GM10248 (cell line): Measurements from ENCODE around the gene EMILIN2.

Source experiments
- CTCF ChIA-PET: fragments of 300-600 bp; sonication (Branson Sonifier 250); formaldehyde crosslinking; extraction: SDS; loops from one replicate; lab custom pipeline; 2021; ENCODE audit warnings: antibody characterized with exemption; lab: Yijun Ruan, JAX
- POLR2A ChIA-PET: fragments of 350-650 bp; sonication (Branson Sonifier 250); formaldehyde crosslinking; extraction: SDS; loops from one replicate; lab custom pipeline; 2020; ENCODE audit warnings: antibody characterized with exemption; lab: Yijun Ruan, JAX
- DNase-seq: peaks from one replicate; pipeline ENCODE4 v3.0.0; 2012; ENCODE audit errors: extremely low spot score
- TF ChIP-seq, protein P1 (sequence below): IDR thresholded peaks from 2 replicates; pipeline ENCODE4 v1.5.1; 2012; ENCODE audit warnings: mild to moderate bottlenecking, low read depth; ENCODE audit errors: extremely low read depth, missing control alignments, control extremely low read depth

EMILIN2 gene

DNA sequence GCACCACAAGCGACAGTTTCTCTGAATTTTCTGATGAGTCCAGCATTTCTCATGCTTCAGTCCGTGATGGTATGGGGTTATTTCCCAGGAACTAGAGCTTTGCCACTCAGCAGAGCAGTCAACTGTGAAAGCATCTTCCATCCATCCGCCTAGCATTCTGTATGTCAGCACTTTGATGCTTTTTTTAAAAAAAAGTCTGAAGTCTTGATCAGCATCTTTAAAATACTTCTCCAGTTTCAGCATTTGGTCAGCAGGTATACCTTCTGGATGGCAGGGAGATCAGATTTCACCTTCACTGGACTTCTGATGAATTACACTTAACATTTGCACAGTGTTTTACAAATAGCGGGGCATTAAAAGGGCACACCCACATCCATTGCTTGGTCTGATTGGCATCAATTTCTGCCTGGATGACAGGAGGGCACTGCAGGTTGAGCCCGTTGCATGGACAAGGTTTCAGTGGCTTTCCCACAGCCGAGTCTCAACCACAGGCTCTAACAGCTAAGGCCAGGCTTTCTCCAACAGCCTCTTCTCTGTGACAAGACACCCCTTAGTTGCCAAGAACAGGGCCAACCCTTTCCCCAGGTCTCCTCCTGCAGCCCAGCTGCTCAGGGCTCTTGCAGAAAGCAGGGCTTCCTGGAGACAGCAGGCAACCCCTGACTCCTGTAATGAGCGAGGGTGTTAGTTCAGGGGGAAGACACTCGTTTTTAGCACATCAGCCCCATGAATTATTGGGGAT, 54.0 kb downstream of the EMILIN2 start:
- CTCF ChIA-PET, result interaction anchor here (1.2 kb wide), 1 partner anchor 8 kb away, joined by 3 read pairs; no protein-coding TSS in a partner anchor
- POLR2A ChIA-PET, result no interaction called here
- DNase-seq, result no peak
- TF ChIP-seq, protein P1, sequence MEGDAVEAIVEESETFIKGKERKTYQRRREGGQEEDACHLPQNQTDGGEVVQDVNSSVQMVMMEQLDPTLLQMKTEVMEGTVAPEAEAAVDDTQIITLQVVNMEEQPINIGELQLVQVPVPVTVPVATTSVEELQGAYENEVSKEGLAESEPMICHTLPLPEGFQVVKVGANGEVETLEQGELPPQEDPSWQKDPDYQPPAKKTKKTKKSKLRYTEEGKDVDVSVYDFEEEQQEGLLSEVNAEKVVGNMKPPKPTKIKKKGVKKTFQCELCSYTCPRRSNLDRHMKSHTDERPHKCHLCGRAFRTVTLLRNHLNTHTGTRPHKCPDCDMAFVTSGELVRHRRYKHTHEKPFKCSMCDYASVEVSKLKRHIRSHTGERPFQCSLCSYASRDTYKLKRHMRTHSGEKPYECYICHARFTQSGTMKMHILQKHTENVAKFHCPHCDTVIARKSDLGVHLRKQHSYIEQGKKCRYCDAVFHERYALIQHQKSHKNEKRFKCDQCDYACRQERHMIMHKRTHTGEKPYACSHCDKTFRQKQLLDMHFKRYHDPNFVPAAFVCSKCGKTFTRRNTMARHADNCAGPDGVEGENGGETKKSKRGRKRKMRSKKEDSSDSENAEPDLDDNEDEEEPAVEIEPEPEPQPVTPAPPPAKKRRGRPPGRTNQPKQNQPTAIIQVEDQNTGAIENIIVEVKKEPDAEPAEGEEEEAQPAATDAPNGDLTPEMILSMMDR, result no peak

DNA sequence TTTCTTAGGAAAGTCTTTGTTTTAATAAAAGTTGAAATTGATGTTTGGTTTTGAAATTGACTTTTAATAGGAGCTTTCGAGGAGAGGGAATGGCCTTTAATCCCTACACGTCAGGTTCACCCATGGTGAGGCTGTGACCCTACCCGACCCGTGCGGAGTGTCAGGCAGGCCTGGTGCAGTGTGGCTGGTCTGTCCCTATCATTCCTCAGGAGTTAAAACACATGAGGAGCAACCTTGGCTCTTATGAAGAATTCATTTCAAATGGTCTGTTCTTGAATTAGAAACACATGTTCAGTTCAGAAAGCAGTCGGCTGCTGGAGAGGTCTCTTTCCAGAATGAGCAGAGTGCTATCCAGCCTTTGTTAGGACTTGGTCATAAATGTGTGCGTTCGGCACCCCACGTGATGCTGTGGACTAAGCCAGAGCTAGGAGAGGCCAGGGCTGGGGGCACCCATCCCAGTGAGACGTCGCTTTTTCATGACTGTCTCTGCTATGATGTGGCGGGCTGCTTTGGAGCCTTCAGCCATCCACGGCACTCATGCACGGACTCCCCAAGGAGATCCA, 54.7 kb downstream of the EMILIN2 start:
- TF ChIP-seq, protein P1, result no peak
- POLR2A ChIA-PET, result no interaction called here
- CTCF ChIA-PET, result no interaction called here
- no peak for DNase-seq

DNA sequence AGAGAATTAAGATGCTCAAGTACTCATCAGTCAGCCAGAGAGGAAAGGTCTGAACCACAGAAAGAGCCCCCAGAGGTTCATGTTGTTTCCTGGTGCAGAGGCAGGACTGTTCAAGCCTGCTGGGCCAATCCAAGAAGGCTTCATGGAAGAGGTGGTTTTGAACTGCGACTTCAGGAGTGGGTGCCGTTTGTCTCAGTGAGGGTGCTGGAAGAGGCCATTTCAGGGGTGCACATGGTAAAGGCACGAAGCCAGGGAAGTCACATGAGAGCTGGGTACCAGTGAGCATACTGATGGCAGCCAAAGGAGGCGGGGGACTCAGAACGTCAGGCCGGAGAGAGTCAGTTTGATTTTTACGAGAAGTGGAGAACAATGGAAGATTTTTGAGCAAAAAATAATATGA, 55.5 kb downstream of the EMILIN2 start:
- CTCF ChIA-PET, result interaction anchor here (1.5 kb wide), 1 partner anchor 282 kb away, joined by 3 read pairs; no protein-coding TSS in a partner anchor
- DNase-seq, result no peak
- TF ChIP-seq, protein P1, result no peak
- POLR2A ChIA-PET, result interaction anchor here (0.5 kb wide), 1 partner anchor 11 kb away, joined by 3 read pairs; no protein-coding TSS in a partner anchor

DNA sequence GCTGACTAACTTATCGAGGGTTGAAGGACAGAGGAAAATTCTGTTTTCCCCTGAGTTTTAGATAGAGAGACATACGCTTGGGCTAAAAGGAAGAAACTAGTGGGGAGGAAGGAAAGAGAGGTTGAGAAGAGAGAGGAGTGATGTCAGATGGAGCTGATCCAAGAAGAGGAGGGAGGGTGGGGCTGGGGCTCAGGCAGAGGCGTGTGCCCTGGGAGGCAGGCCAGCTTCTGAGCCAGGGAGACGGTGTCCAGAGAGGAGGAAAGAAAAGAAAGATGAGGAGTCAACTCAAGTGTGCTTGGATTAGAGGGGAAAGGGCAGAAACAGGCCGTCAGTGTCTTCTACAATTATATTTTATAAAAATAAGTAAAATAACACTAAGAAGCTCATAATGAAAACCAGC, 56.2 kb downstream of the EMILIN2 start:
- TF ChIP-seq, protein P1, result no peak
- DNase-seq, result no peak
- POLR2A ChIA-PET, result interaction anchor here (0.5 kb wide), 1 partner anchor 12 kb away, joined by 3 read pairs; no protein-coding TSS in a partner anchor
- CTCF ChIA-PET, result interaction anchor here (1.5 kb wide), 1 partner anchor 282 kb away, joined by 3 read pairs; no protein-coding TSS in a partner anchor

DNA sequence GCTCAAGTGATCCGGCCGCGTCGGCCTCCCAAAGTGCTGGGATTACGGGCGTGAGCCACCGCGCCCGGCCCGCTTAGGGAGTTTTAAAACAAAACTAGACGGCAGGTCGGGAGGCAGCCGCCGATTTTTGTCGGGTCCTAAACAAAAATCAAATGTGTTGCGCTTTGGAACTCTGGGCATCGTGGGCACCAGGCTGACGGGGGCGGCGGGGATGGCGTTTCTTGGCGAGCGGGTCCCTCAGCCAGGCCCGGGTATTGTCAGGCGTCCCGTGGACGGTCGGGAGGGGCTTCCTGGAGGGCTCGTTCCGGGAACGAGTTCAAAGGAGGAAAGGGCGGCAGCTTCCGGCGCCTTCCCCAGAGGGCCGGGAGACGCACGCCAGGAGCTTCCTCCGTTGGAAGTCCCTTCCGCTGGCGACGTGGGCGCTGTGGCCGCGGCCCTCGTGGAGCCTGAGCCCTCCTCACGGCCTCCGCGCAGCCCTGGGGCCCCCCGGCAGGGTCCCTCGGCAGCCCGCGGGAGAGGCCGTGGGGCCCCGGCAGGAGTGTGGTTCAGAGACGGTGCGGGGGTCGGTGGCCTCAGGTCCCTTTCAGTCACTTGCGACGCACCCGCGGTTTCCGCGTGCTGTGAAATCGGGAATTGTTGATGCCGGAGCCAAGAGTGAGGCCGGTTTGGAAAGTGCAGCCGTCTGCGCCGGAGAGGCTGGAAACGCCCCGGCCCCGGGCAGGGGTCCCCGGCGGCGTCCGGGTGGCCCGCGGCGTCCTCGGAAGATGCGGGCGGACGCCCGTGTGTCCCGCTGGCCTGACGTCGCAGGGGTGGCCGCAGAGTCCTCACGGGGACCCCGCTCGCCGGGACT, 59.3 kb downstream of the EMILIN2 start:
- POLR2A ChIA-PET, result no interaction called here

More for the DNA sequence above, 59.3 kb downstream of the EMILIN2 start:
- CTCF ChIA-PET, result no interaction called here
- TF ChIP-seq, protein P1, result no peak
- peak; percentile 74 for DNase-seq
